ENCODE measurements around the gene PSMG3.

DNA sequence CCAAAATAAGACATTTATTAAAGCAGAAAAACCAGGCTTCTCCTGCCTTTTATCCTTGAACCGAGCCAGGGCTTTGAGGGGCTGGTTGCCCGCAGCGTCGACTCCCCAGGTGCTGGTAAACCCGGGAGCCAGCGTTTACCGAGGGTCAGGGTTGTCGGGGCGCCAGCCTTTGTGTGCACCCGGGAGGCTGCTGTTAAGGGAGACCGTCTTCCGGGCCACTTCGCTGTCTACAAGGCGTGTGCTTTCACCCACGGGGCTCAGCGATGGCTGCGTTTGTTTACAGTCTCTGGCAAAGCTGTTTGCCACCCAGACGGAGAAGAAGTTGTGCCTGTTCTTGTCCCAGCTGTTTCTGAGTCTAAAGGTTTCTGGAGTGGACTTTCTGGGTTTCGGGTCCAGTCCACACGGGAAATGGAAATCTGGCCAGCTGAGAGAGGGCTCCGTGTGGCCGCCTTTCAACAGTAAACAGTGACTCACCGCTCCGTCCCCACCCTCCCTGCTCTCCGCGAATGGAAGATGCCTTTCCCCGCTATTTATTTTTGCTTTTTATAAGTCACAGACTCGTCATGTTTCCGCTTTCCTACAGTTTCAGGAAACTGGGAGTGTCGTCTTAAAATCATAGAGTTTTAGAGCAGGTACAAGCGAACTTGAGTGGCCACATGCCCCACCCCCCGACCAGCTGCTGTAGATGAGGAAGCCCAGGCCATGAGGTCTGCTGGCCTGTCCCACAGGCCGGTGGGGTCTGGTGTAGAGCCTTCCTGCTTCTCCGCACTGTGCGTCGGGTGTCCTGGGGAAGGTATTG is 37.2 kb downstream of the PSMG3 start:
- no peak for TF ChIP-seq GATA2 (IDR thresholded peaks at IDR 0.05; ENCODE audit: low read depth, low read length)
- TF ChIP-seq GATA3 (IDR thresholded peaks at IDR 0.05; ENCODE audit: low read depth, low read length), result no peak

All from SH-SY5Y (cell line).